Caco-2 (cell line): ENCODE data around the gene PRR18. TPM values are rescaled to one million over a fixed set of nuclear protein-coding genes. Genes with fewer than 3 reads are reported as not detected.

Source experiments
- BruUV-seq: library from RNA; stranded (reverse); fragments of 400-500 nt; replicated peaks from 2 replicates; lab custom pipeline; 2021; lab: Mats Ljungman, UMichigan
- CTCF ChIA-PET: fragments of 300-600 bp; sonication (Branson Sonifier 250); formaldehyde crosslinking; loops from one replicate; lab custom pipeline; 2022; ENCODE audit warnings: antibody characterized with exemption; lab: Charles Lee
- POLR2A ChIA-PET: fragments of 300-600 bp; sonication (Branson Sonifier 250); formaldehyde crosslinking; loops from one replicate; lab custom pipeline; 2022; ENCODE audit warnings: antibody characterized with exemption; lab: Charles Lee
- DNase-seq, 2 experiments: peaks; one replicate each; pipeline versions ENCODE4 v3.0.0 to v3.0.0-alpha.2; 2020 to 2022
- H3K27me3 ChIP-seq: replicated peaks from 2 replicates; pipeline ENCODE4 v1.6.0; 2011; ENCODE audit warnings: low read length; ENCODE audit not compliant: control insufficient read depth, insufficient read depth
- H3K36me3 ChIP-seq: 2 replicates; pipeline ENCODE4 v1.5.1; 2011; ENCODE audit warnings: low read length; ENCODE audit not compliant: control insufficient read depth, insufficient read depth
- H3K4me1 ChIP-seq: fragments of 250-450 bp; sonication (Bioruptor Pico); 2 replicates; pipeline ENCODE4 v1.5.1; 2020; ENCODE audit warnings: mild to moderate bottlenecking
- H3K4me3 ChIP-seq: 2 replicates; pipeline ENCODE4 v1.5.1; 2011; ENCODE audit warnings: low read depth, mild to moderate bottlenecking, control low read depth, low read length
- H3K9me3 ChIP-seq: fragments of 250-450 bp; sonication (Bioruptor Pico); 2 replicates; pipeline ENCODE4 v1.5.1; 2020; ENCODE audit warnings: mild to moderate bottlenecking, moderate library complexity
- H3K27ac Mint-ChIP-seq: one replicate; pipeline ENCODE4 v1.8.0; 2022; ENCODE audit warnings: mixed read lengths; ENCODE audit not compliant: unreplicated experiment
- H3K27me3 Mint-ChIP-seq: one replicate; pipeline ENCODE4 v1.8.0; 2022; ENCODE audit warnings: mixed read lengths; ENCODE audit not compliant: insufficient read depth, unreplicated experiment
- H3K36me3 Mint-ChIP-seq: one replicate; pipeline ENCODE4 v1.8.0; 2022; ENCODE audit warnings: mild to moderate bottlenecking, mixed read lengths; ENCODE audit not compliant: insufficient read depth, unreplicated experiment
- H3K4me1 Mint-ChIP-seq: one replicate; pipeline ENCODE4 v1.8.0; 2022; ENCODE audit warnings: low read depth, mixed read lengths; ENCODE audit not compliant: unreplicated experiment
- H3K4me3 Mint-ChIP-seq: one replicate; pipeline ENCODE4 v1.8.0; 2022; ENCODE audit warnings: mild to moderate bottlenecking, moderate library complexity, mixed read lengths; ENCODE audit not compliant: unreplicated experiment
- H3K9me3 Mint-ChIP-seq: one replicate; pipeline ENCODE4 v1.8.0; 2022; ENCODE audit warnings: mixed read lengths; ENCODE audit not compliant: unreplicated experiment
- intact Hi-C: fragments of 100-400 bp; cut with micrococcal nuclease; formaldehyde crosslinking; loops from one replicate; pipeline ENCODE4 v1.10.0; 2022; ENCODE audit not compliant: unreplicated experiment
- total RNA-seq: library from RNA; stranded (reverse); gene quantifications from 2 replicates; pipeline ENCODE4 v1.2.3, GENCODE V29; 2022
- TF ChIP-seq, protein P1 (sequence below), 2 experiments: fragments of 200-600 bp in 1 of 2; IDR thresholded peaks; 1 replicate in 1 of 2; 2 replicates in 1 of 2; pipeline versions ENCODE4 v1.5.1 to v1.8.0; 2011 to 2022; ENCODE audit warnings: antibody characterized with exemption in 1 of 2, control low read depth in 1 of 2, inconsistent platforms in 1 of 2, low read depth in 1 of 2, low read length in 1 of 2, mild to moderate bottlenecking in 1 of 2, moderate library complexity in 1 of 2; ENCODE audit not compliant: insufficient read depth in 1 of 2, severe bottlenecking in 1 of 2, unreplicated experiment in 1 of 2

Gene PRR18
- total RNA-seq, 1 experiment from 2014 or later, result 0.95 TPM

DNA sequence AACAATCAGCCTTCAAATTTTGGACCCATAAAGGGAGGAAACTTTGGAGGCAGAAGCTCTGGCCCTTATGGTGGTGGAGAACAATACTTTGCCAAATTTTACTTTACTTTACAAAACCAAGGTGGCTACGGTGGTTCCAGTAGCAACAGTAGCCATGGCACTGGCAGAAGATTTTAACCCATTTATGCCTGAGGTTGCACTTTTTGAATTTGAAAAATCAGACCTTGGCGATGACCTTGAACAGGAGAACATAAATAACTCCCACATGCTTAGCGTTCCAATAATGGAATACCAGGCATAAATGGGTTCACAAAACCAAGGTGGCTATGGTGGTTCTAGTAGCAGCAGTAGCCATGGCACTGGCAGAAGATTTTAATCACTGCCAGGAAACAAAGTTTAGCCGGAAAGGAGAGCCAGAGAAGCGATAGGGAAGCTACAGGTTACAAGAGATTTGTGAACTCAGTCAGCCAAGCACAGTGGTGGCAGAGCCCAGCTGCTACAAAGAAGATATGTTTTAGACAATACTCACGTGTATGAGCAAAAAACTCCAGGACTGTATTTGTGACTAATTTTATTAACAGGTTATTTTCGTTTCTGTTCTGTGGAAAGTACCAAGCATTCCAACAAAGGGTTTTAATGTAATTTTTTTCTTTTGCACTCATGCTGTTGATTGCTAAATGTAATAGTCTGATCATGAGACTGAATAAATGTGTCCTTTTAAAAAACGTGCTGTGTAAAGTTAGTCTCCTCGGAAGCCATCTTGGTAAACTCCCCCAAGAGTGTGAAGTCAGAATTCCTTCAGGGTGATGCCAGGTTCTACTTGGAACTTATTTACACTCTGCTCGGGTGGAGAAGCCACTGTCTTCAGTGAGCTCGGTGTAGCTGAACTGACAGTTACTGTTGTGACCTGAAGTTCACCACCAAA lies 27.4 kb upstream of the PRR18 start:
- Mint-ChIP-seq H3K36me3 (peaks cover 29% of the 10 kb centered on the region), H3K9me3 (no peaks in the 10 kb centered on the region), H3K4me3 (no peak overlapping the region), H3K27me3 (no peaks in the 10 kb centered on the region), H3K27ac (no peak overlapping the region), H3K4me1 (peaks cover 6% of the 10 kb centered on the region)
- CTCF ChIA-PET, result no interaction called here
- POLR2A ChIA-PET, result no interaction called here
- Histone ChIP-seq H3K4me3 (no peak overlapping the region), H3K27me3 (no peaks in the 10 kb centered on the region), H3K9me3 (no peaks in the 10 kb centered on the region), H3K4me1 (no peaks in the 10 kb centered on the region), H3K36me3 (no peaks in the 10 kb centered on the region; the same call in 1 of the 2 replicates)
- TF ChIP-seq, protein P1, sequence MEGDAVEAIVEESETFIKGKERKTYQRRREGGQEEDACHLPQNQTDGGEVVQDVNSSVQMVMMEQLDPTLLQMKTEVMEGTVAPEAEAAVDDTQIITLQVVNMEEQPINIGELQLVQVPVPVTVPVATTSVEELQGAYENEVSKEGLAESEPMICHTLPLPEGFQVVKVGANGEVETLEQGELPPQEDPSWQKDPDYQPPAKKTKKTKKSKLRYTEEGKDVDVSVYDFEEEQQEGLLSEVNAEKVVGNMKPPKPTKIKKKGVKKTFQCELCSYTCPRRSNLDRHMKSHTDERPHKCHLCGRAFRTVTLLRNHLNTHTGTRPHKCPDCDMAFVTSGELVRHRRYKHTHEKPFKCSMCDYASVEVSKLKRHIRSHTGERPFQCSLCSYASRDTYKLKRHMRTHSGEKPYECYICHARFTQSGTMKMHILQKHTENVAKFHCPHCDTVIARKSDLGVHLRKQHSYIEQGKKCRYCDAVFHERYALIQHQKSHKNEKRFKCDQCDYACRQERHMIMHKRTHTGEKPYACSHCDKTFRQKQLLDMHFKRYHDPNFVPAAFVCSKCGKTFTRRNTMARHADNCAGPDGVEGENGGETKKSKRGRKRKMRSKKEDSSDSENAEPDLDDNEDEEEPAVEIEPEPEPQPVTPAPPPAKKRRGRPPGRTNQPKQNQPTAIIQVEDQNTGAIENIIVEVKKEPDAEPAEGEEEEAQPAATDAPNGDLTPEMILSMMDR (IDR thresholded peaks at IDR 0.05; ENCODE audit: insufficient read depth in 1 of 2, low read depth in 1 of 2, low read length in 1 of 2, severe bottlenecking in 1 of 2, unreplicated experiment in 1 of 2), result no peak
- intact Hi-C loops, result no loop called here
- no peak for DNase-seq
- BruUV-seq, result no TSS peak

DNA sequence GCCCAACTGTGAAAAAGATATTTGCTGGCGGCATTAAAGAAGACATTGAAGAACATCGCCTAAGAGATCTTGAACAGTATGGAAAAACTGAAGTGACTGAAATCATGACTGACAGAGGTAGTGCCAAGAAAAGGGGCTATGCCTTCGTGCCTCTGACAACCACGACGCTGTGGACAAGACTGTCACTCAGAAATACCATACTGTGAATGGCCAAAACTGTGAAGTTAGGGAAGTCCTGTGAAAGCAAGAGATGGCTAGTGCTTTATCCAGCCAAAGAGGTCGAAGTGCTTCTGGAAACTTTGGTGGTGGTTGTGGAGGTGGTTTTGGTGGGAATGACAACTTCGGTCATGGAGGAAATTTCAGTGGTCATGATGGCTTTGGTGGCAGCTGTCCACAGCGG lies 26.7 kb upstream of the PRR18 start:
- H3K27me3 ChIP-seq, result no peaks in the 10 kb centered on the region
- CTCF ChIA-PET, result no interaction called here
- DNase-seq, result no peak
- H3K36me3 Mint-ChIP-seq, result peaks cover 29% of the 10 kb centered on the region
- no peak overlapping the region for H3K4me3 Mint-ChIP-seq
- peaks cover 6% of the 10 kb centered on the region for H3K4me1 Mint-ChIP-seq
- BruUV-seq, result no TSS peak
- no peak overlapping the region for H3K27ac Mint-ChIP-seq
- H3K27me3 Mint-ChIP-seq, result no peaks in the 10 kb centered on the region
- H3K4me3 ChIP-seq, result no peak overlapping the region
- no peaks in the 10 kb centered on the region for H3K9me3 Mint-ChIP-seq
- no peaks in the 10 kb centered on the region; the same call in 1 of the 2 replicates for H3K36me3 ChIP-seq
- intact Hi-C loops, result no loop called here
- H3K9me3 ChIP-seq, result no peaks in the 10 kb centered on the region
- TF ChIP-seq, protein P1 (IDR thresholded peaks at IDR 0.05; ENCODE audit: insufficient read depth in 1 of 2, low read depth in 1 of 2, low read length in 1 of 2, severe bottlenecking in 1 of 2, unreplicated experiment in 1 of 2), result no peak
- no peaks in the 10 kb centered on the region for H3K4me1 ChIP-seq
- POLR2A ChIA-PET, result no interaction called here

DNA sequence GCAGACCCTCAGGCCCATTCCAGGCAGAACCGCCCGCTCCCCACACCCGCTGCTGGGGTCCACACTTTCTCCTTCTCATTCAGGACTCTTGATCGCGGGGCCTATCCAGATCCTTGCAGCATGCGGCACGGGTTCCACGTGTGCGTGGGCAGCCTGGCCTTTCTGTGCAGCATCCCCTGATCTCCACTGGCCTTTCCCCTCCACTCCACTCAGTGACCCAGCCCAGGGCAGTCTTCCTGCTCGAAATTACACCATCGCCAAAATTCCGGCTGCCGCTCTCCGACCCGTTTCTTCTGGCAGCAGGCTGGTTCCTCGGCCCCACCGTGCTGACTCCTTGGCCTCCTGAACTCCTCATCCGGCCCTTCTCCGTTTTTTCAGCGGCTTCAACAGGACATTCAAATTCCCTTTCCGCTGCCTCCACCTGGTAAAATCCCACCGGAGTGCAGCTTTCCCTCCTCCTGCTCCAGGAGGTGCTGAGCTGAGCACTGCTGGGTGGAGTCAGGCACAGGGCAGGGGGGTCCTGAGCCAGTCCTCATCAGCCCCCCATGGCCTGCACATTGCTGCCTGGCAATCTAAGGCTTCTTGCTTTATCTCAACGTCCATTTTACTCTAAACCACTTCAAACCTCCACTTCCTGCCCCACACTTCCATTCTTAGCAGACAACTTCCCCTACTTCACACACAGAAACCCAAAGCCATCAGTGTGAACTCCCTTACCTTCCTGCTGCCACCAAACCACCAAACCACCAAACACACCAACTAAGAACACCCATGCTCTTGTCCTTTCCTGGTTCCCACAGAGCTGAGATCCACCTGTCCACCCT lies 25.2 kb upstream of the PRR18 start:
- TF ChIP-seq, protein P1 (IDR thresholded peaks at IDR 0.05; ENCODE audit: insufficient read depth in 1 of 2, low read depth in 1 of 2, low read length in 1 of 2, severe bottlenecking in 1 of 2, unreplicated experiment in 1 of 2), result no peak
- no TSS peak for BruUV-seq
- no peaks in the 10 kb centered on the region for H3K9me3 Mint-ChIP-seq
- H3K27me3 ChIP-seq, result no peaks in the 10 kb centered on the region
- ChIA-PET POLR2A (no interaction called here), CTCF (no interaction called here)
- DNase-seq, result no peak
- H3K4me1 Mint-ChIP-seq, result peaks cover 6% of the 10 kb centered on the region
- H3K36me3 ChIP-seq, result no peaks in the 10 kb centered on the region
- no peak overlapping the region for H3K27ac Mint-ChIP-seq
- H3K27me3 Mint-ChIP-seq, result no peaks in the 10 kb centered on the region
- H3K9me3 ChIP-seq, result no peaks in the 10 kb centered on the region
- no peak overlapping the region for H3K4me3 ChIP-seq
- no peaks in the 10 kb centered on the region for H3K4me1 ChIP-seq
- intact Hi-C loops, result no loop called here
- peaks cover 36% of the 10 kb centered on the region for H3K36me3 Mint-ChIP-seq
- no peak overlapping the region for H3K4me3 Mint-ChIP-seq
